ENCODE results near the gene CTSV. TPM values are rescaled to one million over a fixed set of nuclear protein-coding genes. Genes with fewer than 3 reads are reported as not detected.

CTSV gene
- polyA plus RNA-seq, 1 donor, result 32.0 TPM

Other genes with a start within 250 kb of the CTSV start
- gene ZNF782, start 184.6 kb downstream of the CTSV start, polyA plus RNA-seq (ENCODE audit: insufficient read length), result 9.8 TPM
- 1.1 TPM for gene NUTM2G, start 110.3 kb downstream of the CTSV start, polyA plus RNA-seq (ENCODE audit: insufficient read length)